RWPE2 (cell line): ENCODE results near the gene SRSF10.
A peak's percentile ranks its signal among the peaks of the same experiment; 100 is the strongest.
"Not testable (repeated sequence)": the region's sequence is repeated elsewhere in the genome, so short reads cannot be mapped to it uniquely, and the experiment has no call there.

ENCODE experiments used
- ATAC-seq: fragments of 200-7000 bp; cut with Tn5 transposase; 3 replicates; pipeline ENCODE4 v1.9.1; 2021; ENCODE audit warnings: low read depth
- DNase-seq: peaks from one replicate; pipeline ENCODE4 v3.0.0-alpha.2; 2020; ENCODE audit warnings: low spot score
- H3K27ac ChIP-seq: fragments of 450-650 bp; 2 replicates; pipeline ENCODE4 v1.5.1; 2017; ENCODE audit warnings: mild to moderate bottlenecking; ENCODE audit not compliant: poor library complexity, severe bottlenecking
- H3K27me3 ChIP-seq: fragments of 250-450 bp; sonication (Bioruptor Pico); 2 replicates; pipeline ENCODE4 v1.5.1; 2021; ENCODE audit warnings: mild to moderate bottlenecking, moderate library complexity; ENCODE audit not compliant: insufficient read depth, poor library complexity, severe bottlenecking
- H3K36me3 ChIP-seq: fragments of 250-450 bp; sonication (Bioruptor Pico); 2 replicates; pipeline ENCODE4 v1.5.1; 2020; ENCODE audit warnings: low read depth, mild to moderate bottlenecking, moderate library complexity
- H3K4me1 ChIP-seq: fragments of 250-450 bp; sonication (Bioruptor Pico); 2 replicates; pipeline ENCODE4 v1.5.1; 2021; ENCODE audit warnings: mild to moderate bottlenecking, moderate library complexity; ENCODE audit not compliant: insufficient read depth, poor library complexity, severe bottlenecking
- H3K4me3 ChIP-seq: fragments of 250-450 bp; sonication (Bioruptor Pico); 2 replicates; pipeline ENCODE4 v1.5.1; 2021; ENCODE audit warnings: mild to moderate bottlenecking, moderate library complexity; ENCODE audit not compliant: severe bottlenecking
- H3K9me3 ChIP-seq: fragments of 250-450 bp; sonication (Bioruptor Pico); 2 replicates; pipeline ENCODE4 v1.5.1; 2021; ENCODE audit warnings: mild to moderate bottlenecking, moderate library complexity; ENCODE audit not compliant: severe bottlenecking
- TF ChIP-seq, protein P1 (sequence below): fragments of 450-650 bp; IDR thresholded peaks from one replicate; pipeline ENCODE4 v1.5.1; 2017; ENCODE audit warnings: mild to moderate bottlenecking, moderate library complexity; ENCODE audit not compliant: poor library complexity, severe bottlenecking

The SRSF10 gene

DNA sequence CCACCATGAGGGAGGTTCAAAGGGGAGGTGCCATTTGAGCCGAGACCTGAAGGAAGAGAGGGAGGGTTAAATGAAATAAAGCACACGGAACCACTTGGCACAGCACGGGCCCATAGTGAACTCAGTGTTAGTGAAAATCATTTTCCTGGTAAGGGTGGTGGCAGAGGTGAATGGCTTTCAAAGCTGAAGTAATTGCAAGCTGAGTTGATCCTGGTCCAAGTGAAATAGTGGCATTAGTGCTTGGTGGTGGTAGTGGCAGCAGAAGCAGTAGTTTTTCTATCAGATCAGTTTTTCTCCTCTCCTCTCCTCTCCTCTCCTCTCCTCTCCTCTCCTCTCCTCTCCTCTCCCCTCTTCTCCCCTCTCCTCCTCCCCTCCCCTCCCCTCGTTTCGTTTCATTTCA is 30.5 kb upstream of the SRSF10 start:
- peaks cover 21% of the 10 kb centered on the region for H3K4me1 ChIP-seq
- H3K9me3 ChIP-seq, result peaks cover 3% of the 10 kb centered on the region
- no peaks in the 10 kb centered on the region for H3K27me3 ChIP-seq
- DNase-seq, result no peak
- H3K36me3 ChIP-seq, result no peaks in the 10 kb centered on the region
- no peak overlapping the region for H3K4me3 ChIP-seq
- peak overlapping the region; percentile 66 for H3K27ac ChIP-seq
- TF ChIP-seq, protein P1, sequence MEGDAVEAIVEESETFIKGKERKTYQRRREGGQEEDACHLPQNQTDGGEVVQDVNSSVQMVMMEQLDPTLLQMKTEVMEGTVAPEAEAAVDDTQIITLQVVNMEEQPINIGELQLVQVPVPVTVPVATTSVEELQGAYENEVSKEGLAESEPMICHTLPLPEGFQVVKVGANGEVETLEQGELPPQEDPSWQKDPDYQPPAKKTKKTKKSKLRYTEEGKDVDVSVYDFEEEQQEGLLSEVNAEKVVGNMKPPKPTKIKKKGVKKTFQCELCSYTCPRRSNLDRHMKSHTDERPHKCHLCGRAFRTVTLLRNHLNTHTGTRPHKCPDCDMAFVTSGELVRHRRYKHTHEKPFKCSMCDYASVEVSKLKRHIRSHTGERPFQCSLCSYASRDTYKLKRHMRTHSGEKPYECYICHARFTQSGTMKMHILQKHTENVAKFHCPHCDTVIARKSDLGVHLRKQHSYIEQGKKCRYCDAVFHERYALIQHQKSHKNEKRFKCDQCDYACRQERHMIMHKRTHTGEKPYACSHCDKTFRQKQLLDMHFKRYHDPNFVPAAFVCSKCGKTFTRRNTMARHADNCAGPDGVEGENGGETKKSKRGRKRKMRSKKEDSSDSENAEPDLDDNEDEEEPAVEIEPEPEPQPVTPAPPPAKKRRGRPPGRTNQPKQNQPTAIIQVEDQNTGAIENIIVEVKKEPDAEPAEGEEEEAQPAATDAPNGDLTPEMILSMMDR, result no peak
- no peak for ATAC-seq

DNA sequence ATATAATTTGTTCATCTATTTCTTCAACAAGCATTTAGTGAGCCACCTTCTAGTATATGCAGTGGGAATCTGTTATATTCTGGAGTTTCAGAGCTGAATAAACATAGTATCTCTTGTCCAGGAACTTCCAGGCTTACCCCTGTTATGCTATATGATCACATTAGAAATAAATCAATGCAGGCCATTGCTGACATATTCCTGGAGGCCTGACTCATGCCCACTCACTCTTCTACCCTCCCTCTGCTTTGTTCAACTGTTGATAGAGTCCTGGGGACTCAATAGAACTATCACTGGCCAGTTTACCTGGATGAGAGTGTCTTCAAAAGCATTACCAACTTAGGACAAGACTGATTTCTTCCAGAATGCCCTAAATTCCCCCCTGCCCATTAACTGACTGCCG is 29.3 kb upstream of the SRSF10 start:
- Histone ChIP-seq H3K4me1 (peaks cover 21% of the 10 kb centered on the region), H3K36me3 (no peaks in the 10 kb centered on the region), H3K27ac (peak overlapping the region; percentile 66), H3K27me3 (no peaks in the 10 kb centered on the region), H3K4me3 (no peak overlapping the region), H3K9me3 (peaks cover 3% of the 10 kb centered on the region)
- DNase-seq (peak; percentile 55), ATAC-seq (peak; percentile 99)
- TF ChIP-seq, protein P1, result no peak

DNA sequence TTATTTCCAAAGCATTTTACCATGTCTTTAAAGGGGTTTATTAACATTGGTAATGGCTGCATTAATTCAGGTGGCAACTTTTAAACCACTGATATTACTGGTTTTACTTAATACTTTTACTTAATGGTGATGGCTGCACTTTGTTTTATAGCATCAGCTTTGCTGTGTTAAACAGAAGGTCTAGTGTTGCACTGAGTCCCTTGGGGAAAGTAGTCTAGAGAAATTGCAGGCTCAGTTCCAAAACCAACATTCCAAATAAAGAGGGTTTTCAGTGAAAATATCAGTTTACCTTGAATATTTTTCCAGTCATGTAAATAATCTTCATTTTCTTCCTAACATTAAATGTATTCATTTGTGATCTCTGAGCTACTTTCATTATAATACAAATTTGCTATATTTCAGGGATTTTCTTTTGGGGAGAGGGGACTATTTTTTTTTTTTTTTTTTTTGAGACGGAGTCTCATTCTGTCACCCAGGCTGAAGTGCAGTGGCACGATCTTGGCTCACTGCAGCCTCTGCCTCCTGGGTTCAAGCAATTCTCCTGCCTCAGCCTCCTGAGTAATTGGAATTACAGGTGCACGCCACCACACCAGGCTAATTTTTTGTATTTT is 28.6 kb upstream of the SRSF10 start:
- not testable (repeated sequence) for H3K36me3 ChIP-seq, H3K4me3 ChIP-seq, H3K9me3 ChIP-seq, H3K27me3 ChIP-seq, DNase-seq, ATAC-seq
- peaks cover 25% of the 10 kb centered on the region for H3K4me1 ChIP-seq
- H3K27ac ChIP-seq, result peak overlapping the region; percentile 66

DNA sequence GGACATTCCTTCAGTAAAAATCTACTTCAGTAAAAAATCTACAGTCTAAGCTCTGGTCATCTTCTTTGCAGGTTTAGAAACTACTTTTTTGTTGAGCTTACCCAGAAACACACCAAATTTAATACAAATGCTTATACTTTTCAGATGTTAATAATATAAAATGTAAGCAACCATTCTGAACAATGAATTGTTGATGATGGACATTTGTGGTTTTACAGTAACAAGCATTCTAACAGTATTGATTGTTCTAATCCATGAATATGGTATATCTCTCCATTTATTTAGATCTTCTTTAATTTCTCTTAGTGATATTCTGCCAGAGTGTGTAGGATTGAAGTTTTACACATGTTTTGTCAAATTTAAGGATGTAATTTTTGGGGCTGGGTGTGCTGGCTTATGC is 27.0 kb upstream of the SRSF10 start:
- Histone ChIP-seq H3K36me3 (no peaks in the 10 kb centered on the region), H3K9me3 (peaks cover 3% of the 10 kb centered on the region), H3K27ac (no peak overlapping the region), H3K27me3 (no peaks in the 10 kb centered on the region), H3K4me3 (no peak overlapping the region), H3K4me1 (peaks cover 34% of the 10 kb centered on the region)
- no peak for DNase-seq
- no peak for ATAC-seq
- TF ChIP-seq, protein P1, result no peak

DNA sequence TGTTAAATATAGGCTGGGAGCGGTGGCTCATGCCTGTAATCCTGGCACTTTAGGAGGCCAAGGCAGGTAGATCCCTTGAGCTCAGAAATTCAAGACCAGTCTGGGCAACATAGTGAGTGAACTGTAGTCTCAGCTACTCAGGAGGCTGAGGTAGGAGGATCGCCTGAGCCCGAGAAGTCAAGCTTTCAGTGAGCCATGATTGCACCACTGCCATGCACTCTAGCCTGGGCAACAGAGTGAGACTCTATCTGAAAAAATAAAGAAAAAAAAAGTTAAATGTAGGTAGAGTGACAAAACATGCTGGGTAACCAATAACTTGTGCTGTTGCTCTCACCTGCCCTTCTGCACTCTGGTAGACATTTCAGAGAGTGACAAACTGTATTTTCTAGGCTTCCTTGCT is 25.0 kb upstream of the SRSF10 start:
- H3K4me3 ChIP-seq, result no peak overlapping the region

More for the DNA sequence above, 25.0 kb upstream of the SRSF10 start:
- no peak for DNase-seq
- TF ChIP-seq, protein P1, result no peak
- Histone ChIP-seq H3K27ac (no peak overlapping the region), H3K4me1 (peaks cover 31% of the 10 kb centered on the region), H3K36me3 (no peaks in the 10 kb centered on the region), H3K9me3 (peaks cover 3% of the 10 kb centered on the region), H3K27me3 (no peaks in the 10 kb centered on the region)
- no peak for ATAC-seq
